ENCODE measurements around the gene PPP1R13B.

PPP1R13B gene

GRCh38 chr14:103863245-103863644, 15.9 kb upstream of the PPP1R13B start:
- no peaks in the 10 kb centered on the region for H3K27me3 ChIP-seq (ENCODE audit: insufficient read depth, insufficient read length)
- no peak for TF ChIP-seq SUZ12 (IDR thresholded peaks at IDR 0.05; ENCODE audit: extremely low read depth, insufficient read depth, insufficient read length)
- TF ChIP-seq YY1 (IDR thresholded peaks at IDR 0.05; ENCODE audit: insufficient read depth, insufficient read length), result no peak
- no peak for TF ChIP-seq ZNF274 (IDR thresholded peaks at IDR 0.05; ENCODE audit: low read depth, low read length)
- no peaks in the 10 kb centered on the region for H3K36me3 ChIP-seq (ENCODE audit: insufficient read depth, insufficient read length, low read length)
- DNase-seq (ENCODE audit: low read depth, low spot score), result no peak
- H3K4me1 ChIP-seq (ENCODE audit: insufficient read depth, insufficient read length), result no peaks in the 10 kb centered on the region
- H3K9ac ChIP-seq (ENCODE audit: insufficient read length, low read depth), result no peak overlapping the region
- no peaks in the 10 kb centered on the region for H3K9me3 ChIP-seq (ENCODE audit: insufficient read depth, low read length)
- no peak overlapping the region for H3K4me3 ChIP-seq (ENCODE audit: insufficient read length, low read depth)

- Histone ChIP-seq H3K4me1 (ENCODE audit: insufficient read depth, insufficient read length) (no peaks in the 10 kb centered on the region), H3K9me3 (ENCODE audit: insufficient read depth, low read length) (no peaks in the 10 kb centered on the region), H3K36me3 (ENCODE audit: insufficient read depth, insufficient read length, low read length) (no peaks in the 10 kb centered on the region), H3K9ac (ENCODE audit: insufficient read length, low read depth) (no peak overlapping the region), H3K4me3 (ENCODE audit: insufficient read length, low read depth) (no peak overlapping the region), H3K27me3 (ENCODE audit: insufficient read depth, insufficient read length) (no peaks in the 10 kb centered on the region)
- TF ChIP-seq SUZ12 (IDR thresholded peaks at IDR 0.05; ENCODE audit: extremely low read depth, insufficient read depth, insufficient read length) (no peak), ZNF274 (IDR thresholded peaks at IDR 0.05; ENCODE audit: low read depth, low read length) (no peak), YY1 (IDR thresholded peaks at IDR 0.05; ENCODE audit: insufficient read depth, insufficient read length) (no peak)
- no peak for DNase-seq (ENCODE audit: low read depth, low spot score)
Observed at GRCh38 chr14:103862393-103862782, 15.0 kb upstream of the PPP1R13B start.

- H3K4me1 ChIP-seq (ENCODE audit: insufficient read depth, insufficient read length), result no peaks in the 10 kb centered on the region
- no peak overlapping the region for H3K9ac ChIP-seq (ENCODE audit: insufficient read length, low read depth)
- no peak overlapping the region for H3K4me3 ChIP-seq (ENCODE audit: insufficient read length, low read depth)
- no peak for TF ChIP-seq SUZ12 (IDR thresholded peaks at IDR 0.05; ENCODE audit: extremely low read depth, insufficient read depth, insufficient read length)
- no peak for TF ChIP-seq YY1 (IDR thresholded peaks at IDR 0.05; ENCODE audit: insufficient read depth, insufficient read length)
- TF ChIP-seq ZNF274 (IDR thresholded peaks at IDR 0.05; ENCODE audit: low read depth, low read length), result no peak
- H3K9me3 ChIP-seq (ENCODE audit: insufficient read depth, low read length), result no peaks in the 10 kb centered on the region
- H3K36me3 ChIP-seq (ENCODE audit: insufficient read depth, insufficient read length, low read length), result no peaks in the 10 kb centered on the region
- H3K27me3 ChIP-seq (ENCODE audit: insufficient read depth, insufficient read length), result no peaks in the 10 kb centered on the region
- DNase-seq (ENCODE audit: low read depth, low spot score), result no peak
Observed at GRCh38 chr14:103861413-103862392, 14.3 kb upstream of the PPP1R13B start.

- no peak for TF ChIP-seq YY1 (IDR thresholded peaks at IDR 0.05; ENCODE audit: insufficient read depth, insufficient read length)
- no peak for DNase-seq (ENCODE audit: low read depth, low spot score)
- H3K9me3 ChIP-seq (ENCODE audit: insufficient read depth, low read length), result no peaks in the 10 kb centered on the region
- H3K4me1 ChIP-seq (ENCODE audit: insufficient read depth, insufficient read length), result peaks cover 6% of the 10 kb centered on the region
- H3K36me3 ChIP-seq (ENCODE audit: insufficient read depth, insufficient read length, low read length), result no peaks in the 10 kb centered on the region
- no peak overlapping the region for H3K4me3 ChIP-seq (ENCODE audit: insufficient read length, low read depth)
- no peaks in the 10 kb centered on the region for H3K27me3 ChIP-seq (ENCODE audit: insufficient read depth, insufficient read length)
- H3K9ac ChIP-seq (ENCODE audit: insufficient read length, low read depth), result no peak overlapping the region
Observed at GRCh38 chr14:103859416-103860202, 12.2 kb upstream of the PPP1R13B start.

GRCh38 chr14:103858063-103858781, 10.8 kb upstream of the PPP1R13B start:
- Histone ChIP-seq H3K27me3 (ENCODE audit: insufficient read depth, insufficient read length) (no peaks in the 10 kb centered on the region), H3K4me3 (ENCODE audit: insufficient read length, low read depth) (no peak overlapping the region), H3K4me1 (ENCODE audit: insufficient read depth, insufficient read length) (peaks cover 6% of the 10 kb centered on the region), H3K9me3 (ENCODE audit: insufficient read depth, low read length) (no peaks in the 10 kb centered on the region), H3K9ac (ENCODE audit: insufficient read length, low read depth) (no peak overlapping the region), H3K36me3 (ENCODE audit: insufficient read depth, insufficient read length, low read length) (no peaks in the 10 kb centered on the region)
- no peak for DNase-seq (ENCODE audit: low read depth, low spot score)
- TF ChIP-seq YY1 (IDR thresholded peaks at IDR 0.05; ENCODE audit: insufficient read depth, insufficient read length) (no peak), ZNF274 (IDR thresholded peaks at IDR 0.05; ENCODE audit: low read depth, low read length) (no peak), SUZ12 (IDR thresholded peaks at IDR 0.05; ENCODE audit: extremely low read depth, insufficient read depth, insufficient read length) (no peak)

DNA sequence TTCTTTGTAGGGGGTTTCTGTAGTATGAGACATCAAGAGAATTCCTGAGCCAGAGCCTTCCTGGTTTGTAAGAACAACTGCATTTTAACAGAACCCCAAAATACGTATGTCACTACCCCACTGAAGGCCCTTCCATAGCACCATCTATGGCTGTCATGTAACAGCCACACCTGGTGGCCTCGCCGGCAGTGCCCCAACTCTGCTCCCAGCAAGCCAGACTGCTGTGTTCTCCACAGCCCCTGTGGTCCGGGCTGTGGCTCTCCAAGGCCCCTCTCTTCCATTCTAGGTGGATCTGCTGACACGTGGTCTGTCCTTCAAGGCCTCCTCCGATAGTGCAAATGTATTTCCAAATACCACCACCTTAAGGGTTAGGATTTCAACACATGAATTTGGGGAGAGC, 9.9 kb upstream of the PPP1R13B start:
- Histone ChIP-seq H3K4me1 (ENCODE audit: insufficient read depth, insufficient read length) (peaks cover 6% of the 10 kb centered on the region), H3K27me3 (ENCODE audit: insufficient read depth, insufficient read length) (no peaks in the 10 kb centered on the region), H3K4me3 (ENCODE audit: insufficient read length, low read depth) (no peak overlapping the region), H3K36me3 (ENCODE audit: insufficient read depth, insufficient read length, low read length) (no peaks in the 10 kb centered on the region), H3K9me3 (ENCODE audit: insufficient read depth, low read length) (no peaks in the 10 kb centered on the region), H3K9ac (ENCODE audit: insufficient read length, low read depth) (no peak overlapping the region)
- no peak for TF ChIP-seq ZNF274 (IDR thresholded peaks at IDR 0.05; ENCODE audit: low read depth, low read length)
- TF ChIP-seq SUZ12 (IDR thresholded peaks at IDR 0.05; ENCODE audit: extremely low read depth, insufficient read depth, insufficient read length), result no peak
- no peak for TF ChIP-seq YY1 (IDR thresholded peaks at IDR 0.05; ENCODE audit: insufficient read depth, insufficient read length)
- no peak for DNase-seq (ENCODE audit: low read depth, low spot score)
